Measurements from ENCODE around the gene DGKQ.

DNA sequence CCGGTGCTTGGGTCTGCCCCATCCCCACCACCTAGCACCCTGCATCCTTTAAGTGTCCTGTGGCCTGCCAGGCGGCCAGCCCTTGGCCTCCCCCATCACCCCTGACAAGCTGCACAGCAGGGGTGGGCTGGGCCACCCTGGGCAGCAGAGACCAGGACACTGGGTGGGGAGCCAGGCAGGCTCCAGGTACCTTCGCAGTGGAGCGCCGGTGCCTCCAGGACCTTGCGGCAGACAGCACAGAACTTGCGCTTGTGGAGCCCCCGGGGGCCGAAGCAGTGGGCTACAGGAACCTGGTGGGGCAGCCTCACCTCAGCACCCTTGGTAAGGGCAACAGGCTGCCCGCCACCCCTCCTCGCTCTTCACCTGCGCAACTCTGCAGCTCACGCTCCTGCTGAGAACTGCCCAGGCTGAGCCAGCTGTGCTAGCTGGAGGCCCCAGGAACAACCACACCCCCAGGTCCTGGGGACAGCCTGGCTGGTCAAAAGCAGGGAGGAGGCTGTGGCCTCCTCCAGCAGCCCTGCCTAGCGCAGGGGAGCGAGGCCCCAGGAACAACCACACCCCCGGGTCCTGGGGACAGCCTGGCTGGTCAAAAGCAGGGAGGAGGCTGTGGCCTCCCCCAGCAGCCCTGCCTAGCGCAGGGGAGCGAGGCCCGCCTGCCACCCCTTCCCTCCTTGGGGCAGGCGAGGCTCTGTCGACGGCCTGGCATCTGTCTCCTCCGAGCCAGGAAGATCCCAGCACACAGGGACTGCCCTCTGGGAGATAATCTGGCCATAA lies 4.6 kb downstream of the DGKQ start:
- TF ChIP-seq, protein P1, sequence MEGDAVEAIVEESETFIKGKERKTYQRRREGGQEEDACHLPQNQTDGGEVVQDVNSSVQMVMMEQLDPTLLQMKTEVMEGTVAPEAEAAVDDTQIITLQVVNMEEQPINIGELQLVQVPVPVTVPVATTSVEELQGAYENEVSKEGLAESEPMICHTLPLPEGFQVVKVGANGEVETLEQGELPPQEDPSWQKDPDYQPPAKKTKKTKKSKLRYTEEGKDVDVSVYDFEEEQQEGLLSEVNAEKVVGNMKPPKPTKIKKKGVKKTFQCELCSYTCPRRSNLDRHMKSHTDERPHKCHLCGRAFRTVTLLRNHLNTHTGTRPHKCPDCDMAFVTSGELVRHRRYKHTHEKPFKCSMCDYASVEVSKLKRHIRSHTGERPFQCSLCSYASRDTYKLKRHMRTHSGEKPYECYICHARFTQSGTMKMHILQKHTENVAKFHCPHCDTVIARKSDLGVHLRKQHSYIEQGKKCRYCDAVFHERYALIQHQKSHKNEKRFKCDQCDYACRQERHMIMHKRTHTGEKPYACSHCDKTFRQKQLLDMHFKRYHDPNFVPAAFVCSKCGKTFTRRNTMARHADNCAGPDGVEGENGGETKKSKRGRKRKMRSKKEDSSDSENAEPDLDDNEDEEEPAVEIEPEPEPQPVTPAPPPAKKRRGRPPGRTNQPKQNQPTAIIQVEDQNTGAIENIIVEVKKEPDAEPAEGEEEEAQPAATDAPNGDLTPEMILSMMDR (IDR thresholded peaks at IDR 0.05; ENCODE audit: insufficient read depth, low read length, poor library complexity, severe bottlenecking), result no peak
- TF ChIP-seq EZH2phosphoT487 (conservative IDR thresholded peaks at IDR 0.05; ENCODE audit: low read length), result no peak

All from SU-DHL-6 (cell line).